ENCODE data around the gene ECSIT.
"Not testable (repeated sequence)": the region's sequence is repeated elsewhere in the genome, so short reads cannot be mapped to it uniquely, and the experiment has no call there.

Gene ECSIT

GRCh38 chr19:11475861-11476260 lies 53.1 kb downstream of the ECSIT start:
- DNase-seq (ENCODE audit: low read depth): no peak

DNA sequence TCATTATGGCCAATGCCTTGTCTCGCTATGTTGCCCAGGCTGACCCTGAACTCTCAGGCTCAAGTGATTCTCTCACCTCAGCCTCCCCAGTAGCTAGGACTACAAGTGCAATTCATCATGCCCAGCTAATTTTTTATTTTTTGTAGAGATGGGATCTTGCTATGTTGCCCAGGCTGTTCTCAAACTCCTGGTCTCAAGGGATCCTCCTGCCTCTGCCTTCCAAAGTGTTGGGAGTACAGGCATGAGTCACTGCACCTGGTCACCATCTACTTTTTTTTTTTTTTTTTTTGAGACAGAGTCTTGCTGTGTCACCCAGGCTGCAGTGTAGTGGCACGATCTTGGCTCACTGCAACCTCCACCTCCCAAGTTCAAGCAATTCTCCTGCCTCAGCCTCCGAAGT lies 53.6 kb downstream of the ECSIT start:
- not testable (repeated sequence) for DNase-seq (ENCODE audit: low read depth)

GRCh38 chr19:11473725-11474124 lies 55.2 kb downstream of the ECSIT start:
- DNase-seq (ENCODE audit: low read depth): no peak

- not testable (repeated sequence) for DNase-seq (ENCODE audit: low read depth)
These were observed 60.6 kb downstream of the ECSIT start for GRCh38 chr19:11468266-11468845.

DNA sequence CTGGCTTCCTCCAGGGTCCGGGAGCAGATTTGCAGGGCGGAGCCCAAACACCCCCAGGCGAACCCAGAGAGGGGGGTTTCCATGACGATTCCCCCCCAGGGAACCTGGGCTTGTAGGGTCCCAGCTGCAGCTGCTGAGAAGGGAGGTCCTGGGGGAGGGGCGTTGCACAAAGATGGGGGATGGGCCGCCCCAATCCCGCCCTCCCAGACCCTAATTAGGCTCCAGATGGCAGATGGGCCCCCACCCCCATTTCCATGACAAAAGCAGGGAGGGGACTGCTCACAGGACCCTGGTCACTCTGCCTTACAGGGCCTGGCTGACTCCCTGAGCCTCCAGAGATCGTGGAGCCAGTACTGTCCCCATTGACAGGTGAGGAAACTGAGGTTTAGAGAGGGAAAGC lies 63.3 kb downstream of the ECSIT start:
- DNase-seq (ENCODE audit: low read depth): no peak

DNA sequence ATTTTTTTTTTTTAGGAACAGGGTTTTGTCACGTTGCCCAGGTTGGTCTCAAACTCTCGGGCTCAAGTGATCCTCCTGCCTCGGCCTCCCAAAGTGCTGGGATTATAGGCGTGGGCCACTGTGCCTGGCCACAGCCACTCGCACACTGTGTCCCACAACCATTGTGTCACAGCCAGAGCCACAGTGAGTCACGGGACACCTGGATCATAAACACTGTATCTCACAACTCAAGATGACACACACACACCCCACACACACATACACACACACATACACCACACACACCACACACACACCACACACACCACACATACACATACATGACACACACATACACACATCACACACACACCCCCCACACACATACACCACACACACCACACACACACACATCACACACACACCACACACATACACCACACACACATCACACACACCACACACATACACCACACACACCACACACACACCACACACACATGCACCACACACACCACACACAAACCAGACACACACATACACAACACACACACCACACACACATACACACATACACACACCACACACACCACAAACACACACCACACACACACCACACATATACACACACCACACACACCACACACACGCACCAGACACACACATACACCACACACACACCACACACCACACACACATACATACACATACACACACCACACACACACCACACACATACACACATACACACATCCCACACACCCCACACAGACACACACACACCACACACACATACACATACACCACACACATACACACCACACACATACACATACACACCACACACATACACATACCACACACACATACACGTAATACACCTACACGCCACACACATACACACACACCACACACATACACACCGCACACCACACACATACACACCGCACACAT lies 64.3 kb downstream of the ECSIT start:
- DNase-seq (ENCODE audit: low read depth): no peak

GRCh38 chr19:11463391-11463790 lies 65.5 kb downstream of the ECSIT start:
- no peak for DNase-seq (ENCODE audit: low read depth)

GRCh38 chr19:11461453-11461852 lies 67.5 kb downstream of the ECSIT start:
- DNase-seq (ENCODE audit: low read depth): no peak

GRCh38 chr19:11460207-11460606 lies 68.7 kb downstream of the ECSIT start:
- no peak for DNase-seq (ENCODE audit: low read depth)

GRCh38 chr19:11458912-11459311 lies 70.0 kb downstream of the ECSIT start:
- not testable (repeated sequence) for DNase-seq (ENCODE audit: low read depth)

- DNase-seq (ENCODE audit: low read depth): no peak
These were observed 70.6 kb downstream of the ECSIT start for GRCh38 chr19:11458236-11458900.

DNA sequence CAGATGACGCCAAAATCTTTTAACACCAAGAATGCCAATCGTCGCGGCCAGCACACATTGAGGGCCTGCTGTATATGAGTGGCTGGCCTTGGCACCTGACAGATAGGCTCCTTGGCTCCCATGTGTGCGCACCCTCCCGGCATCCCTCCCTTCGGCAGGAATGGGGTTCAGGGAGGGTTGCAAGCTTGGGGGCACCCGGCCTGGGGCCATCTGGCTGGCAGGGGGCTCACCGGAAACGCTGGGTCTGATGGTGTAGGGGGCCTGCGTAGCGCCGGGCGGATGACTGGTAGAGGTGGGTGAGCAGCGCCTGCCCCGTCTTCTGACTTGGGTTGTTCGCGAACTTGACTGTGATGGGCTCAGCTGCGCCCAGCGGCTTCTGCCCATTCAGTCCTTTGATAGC lies 71.1 kb downstream of the ECSIT start:
- DNase-seq (ENCODE audit: low read depth): no peak

DNA sequence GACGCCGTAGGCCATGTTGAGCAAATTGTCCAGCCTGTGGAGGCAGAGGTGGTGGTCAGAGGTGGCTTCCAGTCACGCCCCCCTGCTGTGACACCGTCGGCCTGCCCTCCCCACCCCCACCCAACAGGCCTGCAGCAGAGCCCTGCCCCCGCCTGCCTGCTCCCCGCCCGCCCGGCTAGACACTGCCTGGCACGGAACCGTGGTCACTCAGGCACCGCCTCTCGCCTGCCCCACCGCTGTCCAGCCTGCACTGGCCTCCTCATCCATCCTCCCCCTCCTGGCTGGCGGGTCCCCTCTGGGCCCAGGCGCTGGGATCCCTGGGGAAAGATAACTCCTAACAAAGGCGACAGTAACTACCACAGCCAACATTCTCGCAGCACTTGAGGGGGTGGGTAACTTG lies 71.8 kb downstream of the ECSIT start:
- no peak for DNase-seq (ENCODE audit: low read depth)

DNA sequence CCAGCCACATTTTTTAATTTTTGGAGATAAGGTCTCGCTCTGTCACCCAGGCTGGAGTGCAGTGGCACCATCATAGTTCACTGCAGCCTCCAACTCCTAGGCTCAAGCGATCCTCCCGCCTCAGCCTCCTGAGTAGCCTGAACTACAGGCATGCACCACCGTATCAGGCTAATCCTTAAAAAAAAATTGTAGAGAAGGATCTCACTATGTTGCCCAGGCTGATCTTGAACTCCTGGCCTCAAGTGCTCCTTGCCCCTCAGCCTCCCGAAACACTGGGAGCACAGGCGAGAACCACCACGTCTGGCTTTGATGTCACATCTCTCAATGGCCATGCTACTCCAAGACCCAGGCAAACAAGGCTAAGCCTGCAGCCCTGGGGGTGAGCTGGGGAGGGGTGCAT lies 72.3 kb downstream of the ECSIT start:
- DNase-seq (ENCODE audit: low read depth): no peak

All from iris pigment epithelial cell (primary cell).